ENCODE data around the gene ECE1. TPM values are rescaled to one million over a fixed set of nuclear protein-coding genes. Genes with fewer than 3 reads are reported as not detected.

Gene ECE1
- total and polyA plus RNA-seq, 2 of the 8 experiments (the other 6 are each of a cell fraction or from before 2014, with no cell fraction given), result 21.4 to 36.8 TPM

- H3K4me2 ChIP-seq (ENCODE audit: insufficient read depth in 1 of 2, low read depth in 2 of 2, low read length in 2 of 2), result no peak overlapping the region; a peak in 1 of 4 replicates
- no peak overlapping the region for H3K14ac ChIP-seq (ENCODE audit: insufficient read length)
- H3K79me1 ChIP-seq (ENCODE audit: low read depth, low read length), result peaks cover under 1% of the 10 kb centered on the region; the same call in 1 of the 2 replicates
- no peak overlapping the region for H3K9ac ChIP-seq (replicated peaks in 1 of 4; ENCODE audit: extremely low read depth in 1 of 4, low read depth in 3 of 4, low read length in 3 of 4)
- no peaks in the 10 kb centered on the region for H3K9me3 ChIP-seq (ENCODE audit: insufficient read depth in 2 of 2, low read depth in 1 of 2, low read length in 1 of 2)
- H4K8ac ChIP-seq (ENCODE audit: extremely low read depth, insufficient read depth, low read length), result peak overlapping the region; percentile 58; the same call in 1 of the 2 replicates
- peak overlapping the region; percentile 78 for H3K18ac ChIP-seq (ENCODE audit: extremely low read depth, low read length)
- H2AK5ac ChIP-seq (ENCODE audit: low read depth, low read length), result peak overlapping the region; percentile 71; the same call in 1 of the 2 replicates
- ChIA-PET POLR2A (ENCODE audit: partially characterized antibody) (interaction anchor here (0.9 to 1.6 kb wide), 4 partner anchors 8 to 45 kb away, joined by 3 to 4 read pairs (median 4); no protein-coding TSS in a partner anchor), CTCF (ENCODE audit: partially characterized antibody) (interaction anchor here (0.7 to 15.0 kb wide), 17 partner anchors 10 to 107 kb away, joined by 3 to 152 read pairs (median 6); no protein-coding TSS in a partner anchor)
- H3K4me3 ChIP-seq (ENCODE audit: extremely low read depth in 1 of 4, insufficient read depth in 2 of 4, low read depth in 3 of 4, low read length in 4 of 4), result no peak overlapping the region
- H3K4me1 ChIP-seq (replicated peaks in 1 of 4; ENCODE audit: control insufficient read depth in 3 of 4, insufficient read depth in 4 of 4, low read length in 3 of 4), result peaks cover 24 to 72% (median 55%) of the 10 kb centered on the region in 4 experiments
- H3K4ac ChIP-seq (replicated peaks; ENCODE audit: insufficient read length, low read depth, low read length), result peak overlapping the region; percentile 50
- no peak overlapping the region for H3K56ac ChIP-seq (replicated peaks; ENCODE audit: insufficient read length, low read depth, low read length)
- peak overlapping the region; percentile 95; the same call in 1 of the 2 replicates for H2BK15ac ChIP-seq (ENCODE audit: low read length)
- peak overlapping the region; percentile 88 for H2BK20ac ChIP-seq (ENCODE audit: low read length)
- DNase-seq (ENCODE audit: low read depth in 1 of 2, low spot score in 2 of 2) (no peak), FAIRE-seq (no peak)
- H4K91ac ChIP-seq (replicated peaks; ENCODE audit: insufficient read length, low read length), result peak overlapping the region; percentile 78
- H3K23ac ChIP-seq (ENCODE audit: insufficient read length), result no peak overlapping the region
- H2BK5ac ChIP-seq (ENCODE audit: low read depth, low read length), result peak overlapping the region; percentile 62; the same call in 1 of the 2 replicates
- peaks cover 0 to 4% of the 10 kb centered on the region in 2 experiments; a peak in 2 of 4 replicates for H3K79me2 ChIP-seq (ENCODE audit: control insufficient read depth in 1 of 2, insufficient read depth in 2 of 2, low read length in 2 of 2)
- no peak overlapping the region for H2AFZ ChIP-seq (ENCODE audit: low read length)
- H3K27ac ChIP-seq (ENCODE audit: low read depth, low read length), result peak overlapping the region; percentile 14; the same call in 1 of the 2 replicates
- H3K23me2 ChIP-seq (ENCODE audit: low read depth, low read length), result no peaks in the 10 kb centered on the region
- WGBS, 2 experiments (ENCODE audit: extremely low coverage in 1 of 2, insufficient coverage in 1 of 2, insufficient read length in 1 of 2, insufficient replicate concordance in 2 of 2, low coverage in 1 of 2, low lambda C conversion rate in 2 of 2, missing lambda C conversion rate in 1 of 2), result 73% methylated on average over 13 of the region's 14 CpGs; no CpG with 5 or more reads in 1 of the 2 experiments
- no peaks in the 10 kb centered on the region for H3K36me3 ChIP-seq (ENCODE audit: control insufficient read depth in 2 of 4, insufficient read depth in 4 of 4, low read length in 3 of 4)
- H4K5ac ChIP-seq (ENCODE audit: insufficient read length, low read depth, low read length), result no peak overlapping the region
- peak overlapping the region; percentile 57 for H2BK120ac ChIP-seq (replicated peaks; ENCODE audit: low read depth, low read length)
- peak overlapping the region; percentile 94 for H2BK12ac ChIP-seq (ENCODE audit: low read depth, low read length)
- no peaks in the 10 kb centered on the region for H3K27me3 ChIP-seq (replicated peaks in 1 of 4; ENCODE audit: control insufficient read depth in 3 of 4, extremely low read depth in 1 of 4, insufficient read depth in 3 of 4, low read length in 3 of 4)
- no peaks in the 10 kb centered on the region for H4K20me1 ChIP-seq (replicated peaks in 1 of 2; ENCODE audit: control insufficient read depth in 1 of 2, insufficient read depth in 2 of 2, low read length in 2 of 2)
- no peak for TF ChIP-seq RFX5 (IDR thresholded peaks at IDR 0.05; ENCODE audit: borderline replicate concordance, low read depth, low read length)
- no peak for TF ChIP-seq SP4 (IDR thresholded peaks at IDR 0.05; ENCODE audit: low read length)
- no peak for TF ChIP-seq EGR1 (IDR thresholded peaks at IDR 0.05; ENCODE audit: borderline replicate concordance, low read depth, low read length)
- TF ChIP-seq YY1 (IDR thresholded peaks at IDR 0.05; ENCODE audit: low read depth, low read length), result no peak
- no peak for TF ChIP-seq SP1 (IDR thresholded peaks at IDR 0.05; ENCODE audit: low read depth, low read length)
- TF ChIP-seq TCF12 (IDR thresholded peaks at IDR 0.05; ENCODE audit: low read depth, low read length), result no peak
- TF ChIP-seq EZH2 (IDR thresholded peaks at IDR 0.05; ENCODE audit: low read depth, low read length, severe bottlenecking), result no peak
- TF ChIP-seq TAF1 (IDR thresholded peaks at IDR 0.05; ENCODE audit: low read depth, low read length), result no peak
- no peak for TF ChIP-seq GTF2F1 (IDR thresholded peaks at IDR 0.05; ENCODE audit: borderline replicate concordance, low read depth, low read length)
Measured at GRCh38 chr1:21324368-21325141, 34.3 kb upstream of the ECE1 start.
